Common myeloid progenitor, CD34-positive (primary cell): ENCODE measurements around the gene TFPT.
A peak's percentile ranks its signal among the peaks of the same experiment; 100 is the strongest.

Experiments
- CTCF ChIA-PET: fragments of 350-600 bp; sonication (Branson Sonifier 250); formaldehyde crosslinking; loops from one replicate; lab custom pipeline; 2021; ENCODE audit warnings: antibody characterized with exemption; lab: Charles Lee
- POLR2A ChIA-PET: fragments of 350-600 bp; sonication (Branson Sonifier 250); formaldehyde crosslinking; loops from one replicate; lab custom pipeline; 2021; ENCODE audit warnings: antibody characterized with exemption; lab: Charles Lee
- DNase-seq, 3 donors: peaks; one replicate each; pipeline versions ENCODE4 v3.0.0 to v3.0.0-alpha.2; 2013
- H3K27ac ChIP-seq, 2 experiments: 1 replicate in 1 of 2; 2 replicates in 1 of 2; pipeline ENCODE4 v1.7.0; 2013; ENCODE audit warnings: inconsistent platforms in 2 of 2, low read length in 2 of 2, mild to moderate bottlenecking in 2 of 2, low read depth in 1 of 2, moderate library complexity in 1 of 2; ENCODE audit not compliant: severe bottlenecking in 2 of 2, insufficient read depth in 1 of 2, poor library complexity in 1 of 2
- H3K27me3 ChIP-seq, 5 experiments: replicated peaks in 2 of 5; 1 replicate in 3 of 5; 2 replicates in 2 of 5; pipeline versions ENCODE4 v1.6.1 to v1.7.0; 2013; ENCODE audit warnings: low read length in 4 of 5, mild to moderate bottlenecking in 2 of 5, moderate library complexity in 2 of 5, inconsistent platforms in 1 of 5; ENCODE audit not compliant: insufficient read depth in 5 of 5, control insufficient read depth in 4 of 5
- H3K36me3 ChIP-seq, 4 experiments: 1 replicate in 2 of 4; 2 replicates in 2 of 4; pipeline versions ENCODE4 v1.6.1 to v1.7.0; 2013; ENCODE audit warnings: low read length in 3 of 4, control low read depth in 1 of 4, mild to moderate bottlenecking in 1 of 4; ENCODE audit not compliant: control insufficient read depth in 4 of 4, insufficient read depth in 4 of 4
- H3K4me1 ChIP-seq, 4 experiments: 1 replicate in 3 of 4; 2 replicates in 1 of 4; pipeline versions ENCODE4 v1.6.1 to v1.7.1; 2013; ENCODE audit warnings: low read length in 3 of 4, mild to moderate bottlenecking in 3 of 4, control low read depth in 1 of 4, inconsistent platforms in 1 of 4, moderate library complexity in 1 of 4; ENCODE audit not compliant: control insufficient read depth in 4 of 4, insufficient read depth in 4 of 4; ENCODE audit errors: control extremely low read depth in 1 of 4
- H3K4me3 ChIP-seq, 7 experiments: 1 replicate in 4 of 7; 2 replicates in 3 of 7; pipeline versions ENCODE4 v1.5.1 to v1.7.0; 2013; ENCODE audit warnings: mild to moderate bottlenecking in 7 of 7, low read length in 6 of 7, moderate library complexity in 6 of 7, inconsistent platforms in 2 of 7, low read depth in 2 of 7, control low read depth in 1 of 7; ENCODE audit not compliant: insufficient read depth in 4 of 7, control insufficient read depth in 1 of 7; ENCODE audit errors: extremely low read depth in 1 of 7
- H3K9me3 ChIP-seq, 5 experiments: 1 replicate in 4 of 5; 2 replicates in 1 of 5; pipeline versions ENCODE4 v1.6.1 to v1.7.1; 2013; ENCODE audit warnings: low read length in 4 of 5, mild to moderate bottlenecking in 2 of 5, inconsistent platforms in 1 of 5, low read depth in 1 of 5, moderate library complexity in 1 of 5; ENCODE audit not compliant: control insufficient read depth in 4 of 5, insufficient read depth in 2 of 5; ENCODE audit errors: control extremely low read depth in 1 of 5
- WGBS: methylation state at CpG from one replicate; pipeline ENCODE4 v1.1.5; 2013; ENCODE audit not compliant: insufficient coverage; 5-methylcytosine and 5-hydroxymethylcytosine counted together

TFPT gene

GRCh38 chr19:54154603-54155345 is 39.3 kb upstream of the TFPT start:
- CTCF ChIA-PET, result no interaction called here
- DNase-seq, result peak in 2 of 3 donors; percentile 30 to 51
- peaks cover 2 to 81% (median 61%) of the 10 kb centered on the region in 4 experiments for H3K36me3 ChIP-seq
- peaks cover 0 to 21% (median 14%) of the 10 kb centered on the region in 4 experiments for H3K4me1 ChIP-seq
- no peaks in the 10 kb centered on the region for H3K9me3 ChIP-seq
- POLR2A ChIA-PET, result interaction anchor here (1.2 kb wide), 1 partner anchor 13 kb away, joined by 3 read pairs; no protein-coding TSS in a partner anchor
- 56% methylated on average over 17 of the region's 18 CpGs for WGBS
- no peaks in the 10 kb centered on the region for H3K27me3 ChIP-seq
- H3K27ac ChIP-seq, result no peak overlapping the region
- no peak overlapping the region for H3K4me3 ChIP-seq

- H3K4me1 ChIP-seq, result peaks cover 0 to 15% (median 8%) of the 10 kb centered on the region in 4 experiments
- H3K36me3 ChIP-seq, result peaks cover 2 to 90% (median 69%) of the 10 kb centered on the region in 4 experiments
- POLR2A ChIA-PET, result no interaction called here
- DNase-seq, result no peak
- no peak overlapping the region for H3K27ac ChIP-seq
- WGBS, result 95% methylated on average over 9 of the region's 10 CpGs
- H3K27me3 ChIP-seq, result no peaks in the 10 kb centered on the region
- CTCF ChIA-PET, result no interaction called here
- no peak overlapping the region for H3K4me3 ChIP-seq
- H3K9me3 ChIP-seq, result no peaks in the 10 kb centered on the region
These were observed 38.4 kb upstream of the TFPT start for GRCh38 chr19:54153731-54154326.

GRCh38 chr19:54152878-54153524 is 37.5 kb upstream of the TFPT start:
- H3K4me3 ChIP-seq, result no peak overlapping the region
- peaks cover 2 to 97% (median 72%) of the 10 kb centered on the region in 4 experiments for H3K36me3 ChIP-seq
- ChIA-PET POLR2A (no interaction called here), CTCF (no interaction called here)
- H3K4me1 ChIP-seq, result peaks cover 0 to 8% (median under 1%) of the 10 kb centered on the region in 4 experiments
- no peak overlapping the region for H3K27ac ChIP-seq
- DNase-seq, result no peak
- no peaks in the 10 kb centered on the region for H3K27me3 ChIP-seq
- no peaks in the 10 kb centered on the region for H3K9me3 ChIP-seq
- 97% methylated on average over 7 of the region's 25 CpGs for WGBS

DNA sequence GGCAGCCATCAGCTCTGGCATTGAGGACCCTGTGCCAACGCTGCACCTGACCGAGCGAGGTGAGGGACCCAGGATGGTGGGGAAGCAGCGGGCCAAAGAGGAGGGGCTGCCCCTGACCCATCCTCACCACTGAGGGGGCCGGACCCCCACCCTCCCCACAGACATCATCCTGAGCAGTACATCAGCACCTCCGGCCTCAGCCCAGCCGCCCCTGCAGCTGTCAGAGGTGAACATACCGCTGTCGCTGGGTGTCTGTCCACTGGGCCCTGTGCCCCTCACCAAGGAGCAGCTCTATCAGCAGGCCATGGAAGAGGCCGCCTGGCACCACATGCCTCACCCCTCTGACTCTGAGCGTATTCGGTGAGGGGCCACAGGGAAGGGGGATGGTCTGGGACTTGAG is 36.8 kb upstream of the TFPT start:
- DNase-seq, result no peak
- no peak overlapping the region for H3K4me3 ChIP-seq
- CTCF ChIA-PET, result no interaction called here
- no peak overlapping the region for H3K27ac ChIP-seq
- WGBS, result 95% methylated on average over 8 of the region's 12 CpGs
- H3K36me3 ChIP-seq, result peaks cover 2 to 97% (median 73%) of the 10 kb centered on the region in 4 experiments
- POLR2A ChIA-PET, result no interaction called here
- H3K9me3 ChIP-seq, result no peaks in the 10 kb centered on the region
- peaks cover 0 to 8% (median 0%) of the 10 kb centered on the region in 4 experiments for H3K4me1 ChIP-seq
- no peaks in the 10 kb centered on the region for H3K27me3 ChIP-seq

DNA sequence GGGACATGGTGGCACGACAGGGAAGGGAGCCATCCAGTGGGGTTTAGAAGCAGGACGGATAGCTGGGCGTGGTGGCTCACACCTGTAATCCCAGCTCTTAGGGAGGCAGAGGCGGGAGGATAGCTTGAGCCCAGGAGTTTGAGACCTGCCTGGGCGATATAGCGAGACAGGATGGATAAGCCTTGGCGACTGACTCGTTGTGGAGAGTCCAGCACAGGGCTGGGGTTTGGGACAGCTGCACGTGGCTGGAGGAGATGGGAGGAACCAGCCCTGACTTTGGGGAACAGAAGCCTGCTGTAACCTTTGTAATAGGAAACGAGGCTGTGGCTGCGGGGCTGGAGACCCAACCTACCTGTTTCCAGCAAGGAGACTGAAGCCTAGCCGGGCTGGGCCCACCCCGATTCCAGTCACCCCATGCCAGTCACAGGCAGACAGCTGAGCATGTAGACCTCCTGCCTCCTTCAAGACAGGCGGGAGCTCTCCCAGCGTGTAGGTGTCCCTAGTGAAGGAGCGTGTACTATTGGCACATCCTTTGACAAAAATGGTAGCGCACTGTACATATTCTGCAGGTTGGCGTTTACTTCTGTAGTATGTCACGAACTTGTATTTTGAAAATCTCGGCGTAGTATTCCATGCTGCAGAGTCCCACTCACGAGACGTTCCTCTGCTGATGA is 36.0 kb upstream of the TFPT start:
- CTCF ChIA-PET, result interaction anchor here (3.5 kb wide), 1 partner anchor 7 kb away, joined by 11 read pairs; the partner anchor contains the start of gene LENG1
- WGBS, result 94% methylated on average over 23 of the region's 23 CpGs

DNA sequence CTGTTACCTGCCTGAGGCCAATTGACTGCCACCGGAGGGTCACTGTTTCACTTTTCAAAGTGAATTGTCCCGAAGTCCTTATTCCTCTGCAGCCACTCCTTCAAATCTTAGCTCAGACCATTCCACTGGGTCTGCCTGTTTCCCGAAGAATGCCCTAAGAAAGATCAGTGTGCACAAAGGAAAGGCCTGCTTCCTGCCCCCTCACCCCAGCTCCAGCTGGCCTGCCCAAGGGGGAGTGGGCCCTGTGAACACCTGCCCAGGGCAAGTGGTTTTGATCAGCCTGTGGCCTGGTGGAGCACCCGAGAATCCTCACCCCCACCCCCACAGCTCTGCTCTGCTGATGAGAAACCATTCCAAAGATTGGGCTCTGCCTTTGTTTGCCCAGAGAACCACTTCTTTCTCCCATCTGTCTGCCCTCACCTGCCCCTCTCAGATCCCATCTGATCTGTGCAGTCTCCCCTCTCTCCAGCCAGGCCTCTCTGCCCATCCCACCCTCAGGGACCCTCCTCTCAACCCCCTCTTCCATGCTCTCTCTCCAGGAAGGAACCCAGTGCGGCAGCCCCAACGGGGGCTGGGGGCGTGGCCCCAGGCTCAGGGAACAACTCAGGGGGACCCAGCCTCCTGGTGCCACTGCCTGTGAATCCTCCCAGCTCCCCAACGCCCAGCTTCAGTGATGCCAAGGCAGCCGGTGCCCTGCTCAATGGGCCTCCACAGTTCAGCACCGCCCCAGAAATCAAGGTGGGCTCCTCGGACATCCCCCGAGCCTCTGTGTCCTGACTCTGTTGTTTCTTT is 33.8 kb upstream of the TFPT start:
- Histone ChIP-seq H3K27me3 (no peaks in the 10 kb centered on the region), H3K27ac (no peak overlapping the region), H3K36me3 (peaks cover 1 to 97% (median 81%) of the 10 kb centered on the region in 4 experiments), H3K4me1 (no peaks in the 10 kb centered on the region), H3K9me3 (no peaks in the 10 kb centered on the region), H3K4me3 (no peak overlapping the region)
- DNase-seq, result no peak
- ChIA-PET CTCF (interaction anchor here (1.0 to 3.5 kb wide), 3 partner anchors 10 to 30 kb away, joined by 3 to 11 read pairs (median 3); partner anchors contain the start of gene LENG1), POLR2A (interaction anchor here (0.8 kb wide), 2 partner anchors 10 to 12 kb away, joined by 3 read pairs; partner anchors contain the start of gene CNOT3)
- WGBS, result 96% methylated on average over 8 of the region's 12 CpGs

More for the DNA sequence above, 36.0 kb upstream of the TFPT start:
- H3K27me3 ChIP-seq, result no peaks in the 10 kb centered on the region
- H3K4me1 ChIP-seq, result peaks cover 0 to 8% (median 0%) of the 10 kb centered on the region in 4 experiments
- no peaks in the 10 kb centered on the region for H3K9me3 ChIP-seq
- H3K4me3 ChIP-seq, result no peak overlapping the region
- no peak for DNase-seq
- POLR2A ChIA-PET, result no interaction called here
- peaks cover 0 to 97% (median 77%) of the 10 kb centered on the region in 4 experiments for H3K36me3 ChIP-seq
- no peak overlapping the region for H3K27ac ChIP-seq
